ENCODE measurements around the gene RARG.

The RARG gene

GRCh38 chr12:53254816-53255545 lies 23.0 kb upstream of the RARG start:
- TF ChIP-seq RAD21 (IDR thresholded peaks at IDR 0.05; ENCODE audit: low read depth) (no peak), REST (IDR thresholded peaks at IDR 0.05; ENCODE audit: low read depth) (no peak), TAF1 (IDR thresholded peaks at IDR 0.05; ENCODE audit: low read depth) (no peak), YY1 (IDR thresholded peaks at IDR 0.05; ENCODE audit: low read depth) (no peak), EGR1 (IDR thresholded peaks at IDR 0.05) (no peak), NFIC (IDR thresholded peaks at IDR 0.05) (no peak), CEBPB (IDR thresholded peaks at IDR 0.05) (no peak), USF1 (IDR thresholded peaks at IDR 0.05) (no peak), EP300 (IDR thresholded peaks at IDR 0.05; ENCODE audit: borderline replicate concordance) (no peak), TEAD4 (IDR thresholded peaks at IDR 0.05) (no peak), TCF12 (IDR thresholded peaks at IDR 0.05; ENCODE audit: low read depth) (no peak), ZBTB7A (IDR thresholded peaks at IDR 0.05; ENCODE audit: low read depth) (no peak), CREB1 (IDR thresholded peaks at IDR 0.05; ENCODE audit: low read depth) (no peak), FOXM1 (IDR thresholded peaks at IDR 0.05; ENCODE audit: borderline replicate concordance, low read depth) (no peak), MAX (IDR thresholded peaks at IDR 0.05) (no peak)

- TF ChIP-seq TCF12 (IDR thresholded peaks at IDR 0.05; ENCODE audit: low read depth) (no peak), EP300 (IDR thresholded peaks at IDR 0.05; ENCODE audit: borderline replicate concordance) (no peak), REST (IDR thresholded peaks at IDR 0.05; ENCODE audit: low read depth) (no peak), FOXM1 (IDR thresholded peaks at IDR 0.05; ENCODE audit: borderline replicate concordance, low read depth) (no peak), USF1 (IDR thresholded peaks at IDR 0.05) (no peak), RAD21 (IDR thresholded peaks at IDR 0.05; ENCODE audit: low read depth) (no peak), TEAD4 (IDR thresholded peaks at IDR 0.05) (no peak), NFIC (IDR thresholded peaks at IDR 0.05) (no peak), EGR1 (IDR thresholded peaks at IDR 0.05) (no peak)
Observed at GRCh38 chr12:53253298-53253697, 21.3 kb upstream of the RARG start.

- TF ChIP-seq EGR1 (IDR thresholded peaks at IDR 0.05), result peak; percentile 26; the same call in 1 of the 2 replicates
- peak; percentile 34; the same call in 1 of the 2 replicates for TF ChIP-seq EP300 (IDR thresholded peaks at IDR 0.05; ENCODE audit: borderline replicate concordance)
- TF ChIP-seq ZBTB7A (IDR thresholded peaks at IDR 0.05; ENCODE audit: low read depth), result no peak
- peak; percentile 16; the same call in 1 of the 2 replicates for TF ChIP-seq MAX (IDR thresholded peaks at IDR 0.05)
- TF ChIP-seq CREB1 (IDR thresholded peaks at IDR 0.05; ENCODE audit: low read depth), result no peak
- TF ChIP-seq TAF1 (IDR thresholded peaks at IDR 0.05; ENCODE audit: low read depth), result no peak
- no peak for TF ChIP-seq RAD21 (IDR thresholded peaks at IDR 0.05; ENCODE audit: low read depth)
- TF ChIP-seq TCF12 (IDR thresholded peaks at IDR 0.05; ENCODE audit: low read depth), result peak; percentile 14; the same call in 1 of the 2 replicates
- no peak for TF ChIP-seq REST (IDR thresholded peaks at IDR 0.05; ENCODE audit: low read depth)
- TF ChIP-seq YY1 (IDR thresholded peaks at IDR 0.05; ENCODE audit: low read depth), result peak; percentile 20; the same call in 1 of the 2 replicates
- TF ChIP-seq USF1 (IDR thresholded peaks at IDR 0.05), result no peak
- no peak for TF ChIP-seq CEBPB (IDR thresholded peaks at IDR 0.05)
- TF ChIP-seq TEAD4 (IDR thresholded peaks at IDR 0.05), result no peak
- TF ChIP-seq NFIC (IDR thresholded peaks at IDR 0.05), result peak; percentile 55
- TF ChIP-seq FOXM1 (IDR thresholded peaks at IDR 0.05; ENCODE audit: borderline replicate concordance, low read depth), result no peak; the same call in 1 of the 2 replicates
Observed at GRCh38 chr12:53252349-53252916, 20.4 kb upstream of the RARG start.

Measured in Ishikawa (cell line).